ENCODE data around the gene CHD3.
A peak's percentile ranks its signal among the peaks of the same experiment; 100 is the strongest.
"Not testable (repeated sequence)": the region's sequence is repeated elsewhere in the genome, so short reads cannot be mapped to it uniquely, and the experiment has no call there.

The CHD3 gene

DNA sequence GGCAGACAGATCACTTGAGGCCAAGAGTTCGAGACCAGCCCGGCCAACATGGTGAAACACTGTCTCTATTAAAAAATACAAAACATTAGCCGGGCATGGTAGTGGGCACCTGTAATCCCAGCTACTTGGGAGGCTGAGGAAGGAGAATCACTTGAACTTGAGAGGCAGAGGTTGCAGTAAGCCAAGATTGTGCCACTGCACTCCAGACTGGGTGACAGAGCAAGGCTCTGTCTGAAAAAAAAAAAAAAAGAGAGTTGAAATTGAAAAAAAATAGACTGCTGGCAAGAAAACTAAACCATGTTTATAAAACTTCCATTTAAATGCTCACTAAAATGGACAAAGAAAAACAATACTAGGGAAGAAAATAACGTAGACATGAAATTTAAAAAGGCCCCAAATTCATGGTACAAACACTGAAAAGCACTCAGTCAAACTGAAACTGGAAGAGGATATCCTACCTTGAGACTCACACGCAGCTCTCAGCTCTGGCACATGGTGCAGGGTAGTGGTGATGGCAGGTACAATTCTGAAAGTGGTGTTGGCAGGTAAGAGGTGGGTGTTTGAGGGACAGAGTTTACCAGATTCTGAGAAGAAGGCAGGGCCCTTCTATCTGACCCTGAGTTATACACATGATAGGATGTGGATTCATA is 62.7 kb downstream of the CHD3 start:
- peaks cover 13% of the 10 kb centered on the region for H3K4me1 Mint-ChIP-seq
- H3K27ac Mint-ChIP-seq, result peak overlapping the region; percentile 8
- peak overlapping the region; percentile 5 for H3K4me3 Mint-ChIP-seq
- no peaks in the 10 kb centered on the region for H3K27me3 Mint-ChIP-seq
- H3K9me3 Mint-ChIP-seq, result no peaks in the 10 kb centered on the region
- H3K36me3 Mint-ChIP-seq, result peaks cover 14% of the 10 kb centered on the region

DNA sequence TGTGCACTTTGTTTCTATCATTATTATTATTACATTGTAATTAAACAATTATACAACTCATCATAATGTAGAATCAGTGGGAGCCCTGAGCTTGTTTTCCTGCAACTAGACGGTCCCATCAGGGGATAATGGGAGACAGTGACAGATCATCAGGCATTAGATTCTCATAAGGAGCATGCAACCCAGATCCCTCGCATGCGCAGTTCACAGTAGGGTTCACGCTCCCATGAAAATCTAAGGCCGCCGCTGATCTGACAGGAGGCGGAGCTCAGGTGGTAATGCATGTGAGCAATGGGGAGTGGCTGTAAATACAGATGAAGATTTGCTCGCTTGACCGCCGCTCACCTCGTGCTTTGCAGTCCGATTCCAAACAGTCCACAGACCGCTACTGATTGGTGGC is 64.7 kb downstream of the CHD3 start:
- not testable (repeated sequence) for H3K27ac Mint-ChIP-seq, H3K4me3 Mint-ChIP-seq
- H3K36me3 Mint-ChIP-seq, result peaks cover 10% of the 10 kb centered on the region

DNA sequence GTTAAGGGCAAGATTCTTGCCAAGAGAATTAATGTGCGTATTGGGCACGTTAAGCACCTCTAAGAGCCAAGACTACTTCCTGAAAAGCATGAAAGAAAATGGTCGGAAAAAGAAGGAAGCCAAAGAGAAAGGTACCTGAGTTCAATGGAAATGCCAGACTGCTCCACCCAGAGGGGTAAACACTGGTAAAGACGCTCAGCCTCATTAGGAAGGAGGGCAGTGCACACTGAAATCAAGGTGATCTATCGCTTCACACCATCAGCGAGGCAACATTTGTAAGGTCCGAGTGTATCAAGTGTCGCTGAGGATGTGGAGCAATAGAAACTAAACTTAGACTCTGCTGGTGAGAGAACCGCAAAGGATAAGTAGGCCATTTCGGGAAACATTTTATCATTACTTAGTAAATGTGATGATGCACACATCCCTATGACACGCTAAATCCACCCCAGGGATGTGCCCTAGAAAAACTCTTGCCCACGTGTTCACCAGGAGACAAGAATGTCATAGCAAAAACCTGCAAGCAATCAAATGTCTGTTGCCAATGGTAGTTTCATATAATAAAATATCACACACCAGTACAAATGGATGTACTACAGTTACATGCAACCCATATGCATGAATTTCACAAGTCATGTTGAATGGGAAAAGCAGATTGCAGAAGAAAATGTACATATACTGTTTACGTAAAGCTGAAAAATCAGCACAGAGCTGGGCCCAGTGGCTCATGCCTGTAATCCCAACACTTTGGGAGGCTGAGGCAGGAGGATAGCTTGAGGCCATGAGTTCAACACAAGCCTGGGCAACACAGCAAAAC is 67.0 kb downstream of the CHD3 start:
- Mint-ChIP-seq H3K36me3 (no peaks in the 10 kb centered on the region), H3K9me3 (no peaks in the 10 kb centered on the region), H3K27me3 (no peaks in the 10 kb centered on the region), H3K4me1 (peaks cover 6% of the 10 kb centered on the region), H3K27ac (no peak overlapping the region), H3K4me3 (no peak overlapping the region)

More for the DNA sequence above, 64.7 kb downstream of the CHD3 start:
- not testable (repeated sequence) for H3K9me3 Mint-ChIP-seq, H3K27me3 Mint-ChIP-seq
- peaks cover 13% of the 10 kb centered on the region for H3K4me1 Mint-ChIP-seq

DNA sequence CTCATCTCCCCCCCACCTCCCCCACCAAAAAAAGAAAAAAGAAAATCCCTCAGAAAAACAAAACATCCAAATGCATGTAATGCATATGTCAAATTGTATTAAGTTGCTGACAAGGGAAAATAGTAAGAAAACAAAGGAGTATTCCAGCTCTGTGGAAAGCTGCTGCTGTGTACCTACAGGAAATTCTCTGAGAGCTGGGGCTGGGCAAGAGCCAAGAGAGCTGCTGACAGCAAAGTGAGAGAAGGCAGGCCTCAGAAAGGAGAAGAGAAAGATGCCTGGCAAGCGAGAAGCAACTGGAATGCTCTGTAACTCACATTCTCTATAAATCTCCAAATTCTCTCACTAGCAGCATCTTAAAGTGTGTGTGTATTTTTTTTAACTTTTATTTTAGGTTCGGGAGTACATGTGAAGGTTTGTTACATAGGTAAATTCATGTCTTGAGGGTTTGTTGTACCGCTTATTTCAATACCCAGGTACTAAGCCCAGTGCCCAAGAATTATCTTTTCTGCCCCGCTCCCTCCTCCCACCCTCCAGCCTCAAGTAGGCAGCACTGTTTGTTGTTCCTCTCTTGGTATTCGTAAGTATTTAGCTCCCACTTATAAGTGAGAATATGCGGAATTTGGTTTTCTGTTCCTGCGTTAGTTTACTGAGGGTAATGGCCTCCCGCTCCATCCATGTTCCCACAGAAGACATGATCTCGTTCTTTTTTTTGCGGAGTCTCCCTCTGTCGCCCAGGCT is 67.8 kb downstream of the CHD3 start:
- H3K27ac Mint-ChIP-seq, result no peak overlapping the region
- no peaks in the 10 kb centered on the region for H3K36me3 Mint-ChIP-seq
- H3K9me3 Mint-ChIP-seq, result no peaks in the 10 kb centered on the region
- H3K27me3 Mint-ChIP-seq, result no peaks in the 10 kb centered on the region
- H3K4me3 Mint-ChIP-seq, result no peak overlapping the region
- peaks cover 3% of the 10 kb centered on the region for H3K4me1 Mint-ChIP-seq

DNA sequence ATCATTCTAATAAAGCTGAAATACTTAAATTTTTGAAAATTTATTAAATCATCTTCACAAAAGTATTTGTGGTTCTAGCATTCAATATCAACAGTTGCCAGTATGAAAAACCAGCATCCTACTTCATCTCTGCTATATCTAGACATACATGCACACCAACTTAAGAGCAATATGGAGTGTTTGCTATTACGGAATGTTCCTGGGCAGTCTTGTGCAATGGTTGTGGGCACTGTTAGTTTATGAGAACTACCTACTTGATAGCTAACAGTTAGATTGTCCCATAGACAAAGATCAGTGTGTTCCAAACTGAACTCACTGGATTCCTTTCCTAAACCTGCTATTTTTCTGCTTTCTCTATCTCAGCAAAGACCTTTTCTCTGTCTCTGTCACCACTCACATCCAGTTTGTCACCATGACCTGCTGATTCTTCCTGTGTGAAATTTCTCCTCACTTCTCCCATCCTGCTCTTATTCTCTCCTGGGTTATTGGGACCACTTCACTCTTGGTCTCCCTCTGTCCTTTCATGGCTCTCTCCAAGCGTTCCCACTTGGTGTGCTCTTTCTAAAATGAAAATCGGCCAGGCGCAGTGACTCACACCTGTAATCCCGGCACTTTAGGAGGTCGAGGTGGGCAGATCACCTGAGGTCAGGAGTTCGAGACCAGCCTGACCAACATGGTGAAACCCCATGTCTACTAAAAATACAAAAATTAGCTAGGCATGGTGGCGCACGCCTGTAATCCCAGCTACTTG is 71.1 kb downstream of the CHD3 start:
- Mint-ChIP-seq H3K4me3 (no peak overlapping the region), H3K9me3 (no peaks in the 10 kb centered on the region), H3K36me3 (no peaks in the 10 kb centered on the region), H3K27ac (no peak overlapping the region), H3K4me1 (no peaks in the 10 kb centered on the region), H3K27me3 (no peaks in the 10 kb centered on the region)

DNA sequence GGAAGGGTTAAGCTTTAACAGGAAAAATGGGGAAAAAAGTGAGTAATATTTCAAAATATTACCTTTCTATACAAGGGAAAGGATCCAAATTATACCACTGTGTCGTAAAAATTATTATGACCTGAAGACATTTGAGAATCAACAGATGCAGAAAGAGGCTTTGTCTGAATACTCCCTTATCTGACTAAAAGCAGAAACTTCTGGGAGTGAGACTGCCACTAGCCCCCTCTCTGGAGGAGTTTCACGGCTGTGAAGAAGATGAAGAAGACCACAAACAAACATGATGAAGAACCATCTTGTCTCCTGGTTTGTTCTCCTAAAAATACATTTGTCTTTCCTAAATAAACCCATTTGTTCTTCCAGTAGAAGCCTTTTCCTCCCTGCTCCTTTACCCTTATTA is 72.8 kb downstream of the CHD3 start:
- Mint-ChIP-seq H3K27me3 (no peaks in the 10 kb centered on the region), H3K27ac (no peak overlapping the region), H3K4me3 (no peak overlapping the region), H3K4me1 (no peaks in the 10 kb centered on the region), H3K36me3 (no peaks in the 10 kb centered on the region), H3K9me3 (no peaks in the 10 kb centered on the region)

Measured in activated naive CD4-positive, alpha-beta T cell treated with anti-CD3 and anti-CD28 coated beads, Interleukin-2, amount 50 U/mL, for 24 hours (primary cell).